DMS79 treated with DMSO at 0.1 percent for 48 hours (cell line): ENCODE results near the gene ZNF488.

Source experiments
- DNase-seq: peaks from one replicate; lab custom pipeline; 2025; lab: John Stamatoyannopoulos, UW

ZNF488 gene

GRCh38 chr10:47381427-47382379, 2.4 kb downstream of the ZNF488 start:
- no peak for DNase-seq

- DNase-seq, result no peak
Observed at GRCh38 chr10:47381103-47381395, 3.0 kb downstream of the ZNF488 start.

- DNase-seq, result no peak
Observed at GRCh38 chr10:47380341-47381102, 3.6 kb downstream of the ZNF488 start.

GRCh38 chr10:47379901-47380300, 4.2 kb downstream of the ZNF488 start:
- no peak for DNase-seq

GRCh38 chr10:47379445-47379785, 4.7 kb downstream of the ZNF488 start:
- no peak for DNase-seq

GRCh38 chr10:47378606-47379444, 5.3 kb downstream of the ZNF488 start:
- DNase-seq, result no peak

- DNase-seq, result no peak
Observed at GRCh38 chr10:47378183-47378510, 5.9 kb downstream of the ZNF488 start.

GRCh38 chr10:47376522-47377220, 7.4 kb downstream of the ZNF488 start:
- peak; percentile 6 for DNase-seq

- no peak for DNase-seq
Observed at GRCh38 chr10:47374611-47375536, 9.2 kb downstream of the ZNF488 start.

- DNase-seq, result no peak
Observed at GRCh38 chr10:47372726-47373125, 11.4 kb downstream of the ZNF488 start.

- no peak for DNase-seq
Observed at GRCh38 chr10:47371629-47372485, 12.2 kb downstream of the ZNF488 start.

GRCh38 chr10:47370878-47371277, 13.2 kb downstream of the ZNF488 start:
- no peak for DNase-seq

GRCh38 chr10:47370015-47370767, 13.9 kb downstream of the ZNF488 start:
- no peak for DNase-seq

- no peak for DNase-seq
Observed at GRCh38 chr10:47369251-47369894, 14.7 kb downstream of the ZNF488 start.

GRCh38 chr10:47368431-47369180, 15.5 kb downstream of the ZNF488 start:
- DNase-seq, result no peak

GRCh38 chr10:47367646-47368045, 16.4 kb downstream of the ZNF488 start:
- no peak for DNase-seq

- no peak for DNase-seq
Observed at GRCh38 chr10:47366731-47367460, 17.2 kb downstream of the ZNF488 start.
